HG02885 (cell line): ENCODE results near the gene POLD1.
"Not testable (repeated sequence)": the region's sequence is repeated elsewhere in the genome, so short reads cannot be mapped to it uniquely, and the experiment has no call there.

Source experiments
- ATAC-seq: cut with Tn5 transposase; IDR thresholded peaks from one replicate; pipeline ENCODE4 v1.9.1; 2021; ENCODE audit warnings: mild to moderate bottlenecking; ENCODE audit not compliant: unreplicated experiment, poor library complexity

POLD1 gene

DNA sequence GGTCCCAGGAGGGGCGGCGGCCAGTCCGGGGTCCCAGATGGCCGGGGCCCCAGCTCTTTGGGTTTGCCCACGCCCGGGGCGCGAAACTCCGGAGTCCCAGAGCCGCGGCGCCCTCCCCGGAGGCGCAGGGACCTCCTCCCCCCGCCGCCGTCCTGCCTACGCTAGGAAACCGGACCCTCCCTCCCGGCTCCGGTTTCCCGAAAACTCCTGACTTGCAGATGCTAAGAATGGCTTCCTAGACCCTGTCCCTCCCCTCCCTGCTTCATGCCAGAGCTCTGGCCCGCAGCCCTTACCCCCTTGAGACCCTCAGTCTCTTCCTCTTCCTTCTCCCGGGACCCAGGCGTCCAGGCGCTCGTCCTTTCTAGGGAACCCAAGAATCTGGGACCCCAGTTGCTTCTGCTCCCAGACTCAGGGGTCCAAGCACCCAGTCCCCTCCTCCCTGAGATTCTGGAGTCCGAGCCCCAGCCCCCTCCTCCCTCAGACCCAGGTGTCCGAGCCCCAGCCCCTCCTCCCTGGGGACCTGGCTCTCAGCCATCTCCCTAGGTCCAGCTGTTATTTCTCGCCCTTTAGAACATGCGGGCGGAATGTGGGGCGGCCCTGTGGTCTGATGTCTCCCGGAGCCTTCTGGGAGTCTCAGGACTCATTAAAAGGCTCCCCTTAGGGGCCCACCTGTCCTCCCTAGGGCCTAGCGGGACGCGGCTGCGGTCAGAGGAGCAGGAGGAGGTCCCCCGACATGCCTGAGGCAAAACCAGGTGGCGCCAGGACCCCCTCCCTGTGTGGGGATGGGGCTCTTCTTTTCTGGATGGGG lies 48.3 kb downstream of the POLD1 start, which contains the start of gene MYBPC2:
MYBPC2 (plus strand) TSS at position 672 of the 808 bp plus-strand sequence; CDS start at position 734, 62 bp downstream.
- no peak for ATAC-seq

DNA sequence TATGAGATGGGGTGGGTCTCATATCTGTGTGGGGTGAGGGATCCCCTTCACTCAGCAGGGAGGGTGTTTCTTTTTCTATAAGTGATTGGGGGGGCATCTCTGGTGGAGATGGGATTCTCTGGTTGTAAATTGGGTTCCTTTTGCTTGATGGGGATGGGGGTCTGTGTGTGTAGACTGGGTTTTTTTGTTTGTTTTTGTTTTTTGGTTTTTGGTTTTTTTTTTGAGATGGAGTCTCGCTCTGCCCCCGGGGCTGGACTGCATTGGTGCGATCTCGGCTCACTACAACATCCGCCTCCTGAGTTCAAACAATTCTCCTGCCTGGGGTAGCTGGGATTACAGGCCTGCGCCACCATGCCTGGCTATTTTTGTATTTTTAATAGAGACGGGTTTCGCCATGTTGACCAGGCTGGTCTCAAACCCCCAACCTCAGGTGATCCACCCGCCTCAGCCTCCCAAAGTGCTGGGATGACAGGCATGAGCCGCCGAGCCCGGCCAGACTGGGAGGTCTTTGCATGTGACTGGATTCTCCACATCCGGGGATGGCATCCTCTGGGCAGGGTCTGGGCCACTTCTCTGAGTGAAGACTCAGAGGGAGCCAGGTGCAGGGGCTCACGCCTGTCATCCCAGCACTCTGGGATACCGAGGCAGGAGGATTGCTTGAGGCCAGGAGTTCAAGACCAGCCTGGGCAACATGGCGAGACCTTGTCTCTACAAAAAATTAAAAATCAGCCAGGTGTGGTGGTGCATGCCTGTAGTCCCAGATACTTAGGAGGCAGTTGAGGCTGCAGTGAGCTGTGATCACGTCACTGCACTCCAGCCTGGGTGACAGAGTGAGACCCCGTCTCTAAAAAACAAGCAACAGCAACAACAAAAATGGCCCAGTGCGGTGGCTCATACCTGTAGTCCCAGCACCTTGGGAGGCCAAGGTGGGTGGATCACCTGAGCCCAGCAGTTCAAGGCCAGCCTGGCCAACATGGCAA lies 49.3 kb downstream of the POLD1 start:
- no peak for ATAC-seq

DNA sequence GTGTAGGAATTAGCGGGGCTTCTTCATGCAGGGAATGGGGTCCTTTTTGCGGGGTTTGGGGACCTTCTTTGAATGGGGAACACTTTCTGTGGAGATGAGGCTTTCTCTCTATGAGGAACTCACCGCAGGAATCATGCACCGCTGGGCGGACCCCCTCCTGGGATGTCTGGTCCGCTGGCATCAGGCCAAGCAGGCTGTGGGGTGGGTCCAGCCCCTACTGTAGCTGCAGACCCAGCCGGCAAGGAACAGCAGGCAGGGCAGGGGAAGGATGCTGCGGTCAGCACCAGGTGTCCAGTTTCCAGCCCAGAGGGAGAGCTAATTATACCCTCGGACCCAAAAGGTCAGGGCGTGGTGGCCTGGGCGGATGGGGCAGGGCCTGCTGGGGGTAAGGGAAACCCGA lies 50.4 kb downstream of the POLD1 start:
- no peak for ATAC-seq

DNA sequence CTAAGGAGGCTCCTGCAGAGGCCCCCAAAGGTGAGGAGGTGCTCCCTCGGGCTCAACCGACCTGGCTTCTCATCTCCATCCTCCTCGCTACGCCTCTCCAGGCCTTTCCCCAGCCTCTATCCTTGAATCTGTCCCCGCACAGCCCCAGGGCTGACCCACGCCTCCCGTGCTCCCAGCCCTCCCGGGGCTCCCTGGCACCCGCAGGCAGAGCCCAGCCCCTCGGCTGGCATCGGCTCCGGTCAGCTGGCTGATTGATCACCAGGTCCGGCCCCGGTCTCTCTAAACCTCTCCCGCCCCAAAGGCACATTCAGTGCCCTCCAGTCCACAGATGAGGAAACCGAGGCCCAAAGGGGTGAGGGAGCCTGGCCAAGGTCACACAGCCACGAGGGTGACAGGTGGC lies 51.1 kb downstream of the POLD1 start:
- ATAC-seq: no peak

DNA sequence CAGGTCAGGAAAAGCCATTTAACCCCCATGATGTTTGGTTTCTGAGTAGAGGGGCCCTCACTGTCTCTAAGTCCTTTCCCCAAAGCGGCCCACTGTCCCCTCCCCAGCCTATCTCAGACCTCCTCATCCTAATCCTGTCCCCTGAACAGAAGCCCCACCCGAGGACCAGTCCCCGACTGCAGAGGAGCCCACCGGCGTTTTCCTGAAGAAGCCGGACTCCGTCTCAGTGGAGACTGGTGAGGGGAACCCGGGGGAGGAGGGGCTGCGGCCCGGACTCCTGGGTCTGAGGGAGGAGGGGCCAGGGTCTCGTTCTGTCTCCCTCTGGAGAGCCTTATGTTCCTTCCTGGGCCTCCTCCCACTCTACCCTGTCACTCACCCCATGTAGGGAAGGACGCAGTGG lies 51.5 kb downstream of the POLD1 start:
- ATAC-seq: no peak

DNA sequence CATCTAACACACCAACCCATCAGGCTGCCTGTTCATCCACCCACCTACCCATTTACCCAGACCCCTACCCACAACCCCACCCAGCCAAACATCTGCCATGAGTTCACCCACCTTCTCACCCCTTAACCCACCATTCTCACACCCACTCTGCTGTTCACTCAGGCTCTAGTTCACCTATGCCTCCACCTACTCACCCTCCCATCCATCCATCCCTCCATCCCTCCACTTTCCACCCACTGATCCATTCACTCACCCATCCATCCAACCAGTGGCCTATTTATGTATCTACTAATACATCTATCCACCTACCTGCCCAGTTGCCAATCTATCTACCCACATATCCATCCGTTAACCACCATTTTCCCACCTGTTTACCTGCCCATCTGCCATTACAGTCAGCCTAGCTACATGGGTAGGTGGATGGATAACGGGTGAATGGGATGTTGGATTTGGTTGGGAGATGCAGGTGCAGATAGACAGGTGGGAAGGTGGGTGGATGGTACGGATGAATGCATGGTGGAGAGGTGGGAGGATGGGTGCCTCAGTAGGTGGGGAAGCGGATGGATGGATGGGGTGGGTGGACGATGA lies 53.8 kb downstream of the POLD1 start:
- no peak for ATAC-seq

DNA sequence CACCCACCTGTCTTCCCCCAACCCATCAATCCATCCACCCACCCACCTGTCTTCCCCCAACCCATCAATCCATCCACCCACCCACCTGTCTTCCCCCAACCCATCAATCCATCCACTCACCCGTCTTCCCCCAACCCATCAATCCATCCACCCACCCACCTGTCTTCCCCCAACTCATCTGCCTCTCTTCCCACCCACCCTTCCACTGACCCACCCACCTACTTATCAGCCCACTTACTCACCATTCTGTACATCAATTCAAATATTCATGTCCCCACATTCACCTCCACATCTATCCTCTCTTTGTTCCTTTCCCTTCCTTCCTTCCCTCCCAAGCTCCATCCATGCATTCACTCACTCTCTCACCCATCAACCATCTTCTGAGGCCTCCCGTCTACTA lies 55.0 kb downstream of the POLD1 start:
- not testable (repeated sequence) for ATAC-seq

DNA sequence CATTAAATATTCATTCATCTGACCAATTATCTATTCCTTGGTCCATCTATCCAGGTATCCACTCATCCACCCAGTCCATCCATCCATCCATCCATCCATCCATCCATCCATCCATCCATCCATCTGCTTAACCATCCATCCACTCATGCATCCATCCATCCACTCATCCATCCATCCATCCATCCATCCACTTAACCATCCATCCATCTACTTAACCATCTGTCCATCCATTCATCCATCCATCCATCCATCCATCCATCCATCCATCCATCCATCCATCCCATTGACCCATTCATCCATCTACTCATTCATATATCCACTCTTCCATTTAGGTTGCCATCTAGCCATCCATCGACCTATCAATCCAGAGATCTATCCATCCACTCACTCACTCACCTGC lies 59.9 kb downstream of the POLD1 start:
- ATAC-seq: no peak

DNA sequence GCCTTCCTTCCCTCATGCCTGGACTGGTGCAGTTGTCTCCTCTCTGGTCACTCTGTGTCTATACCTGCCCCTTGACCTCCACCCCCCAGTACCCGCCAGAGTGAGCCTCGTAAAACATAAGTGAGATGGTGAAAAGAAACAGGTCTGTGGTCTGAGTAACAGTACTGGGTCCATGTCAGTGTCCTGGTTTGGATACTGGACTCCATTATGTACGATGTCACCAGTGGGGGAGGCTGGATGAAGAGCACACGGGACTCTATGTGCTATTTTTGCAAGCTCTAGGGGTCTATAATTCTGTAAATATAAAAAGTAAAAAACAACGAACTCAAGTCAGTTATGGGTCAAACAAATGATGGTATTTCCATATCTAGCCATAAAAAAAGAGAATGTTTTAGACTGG lies 62.9 kb downstream of the POLD1 start:
- ATAC-seq: no peak

DNA sequence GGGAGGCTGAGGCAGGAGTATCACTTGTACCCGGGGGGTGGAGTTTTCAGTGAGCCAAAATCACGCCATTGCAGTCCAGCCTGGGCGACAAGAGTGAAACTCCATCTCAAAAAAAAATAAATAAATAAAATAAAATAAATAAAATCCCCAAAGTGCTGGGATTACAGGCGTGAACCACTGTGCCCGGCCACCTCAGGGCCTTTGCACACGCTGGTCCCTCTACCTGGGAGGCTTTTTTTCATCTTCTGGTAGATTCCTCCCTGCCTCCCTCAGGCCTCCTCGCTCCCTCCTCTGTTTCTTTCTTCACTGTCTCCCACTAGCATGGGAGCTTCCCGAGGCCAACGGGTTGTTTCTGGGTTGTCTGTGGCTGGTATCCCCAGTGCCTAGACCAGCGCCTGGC lies 63.6 kb downstream of the POLD1 start:
- ATAC-seq: no peak

DNA sequence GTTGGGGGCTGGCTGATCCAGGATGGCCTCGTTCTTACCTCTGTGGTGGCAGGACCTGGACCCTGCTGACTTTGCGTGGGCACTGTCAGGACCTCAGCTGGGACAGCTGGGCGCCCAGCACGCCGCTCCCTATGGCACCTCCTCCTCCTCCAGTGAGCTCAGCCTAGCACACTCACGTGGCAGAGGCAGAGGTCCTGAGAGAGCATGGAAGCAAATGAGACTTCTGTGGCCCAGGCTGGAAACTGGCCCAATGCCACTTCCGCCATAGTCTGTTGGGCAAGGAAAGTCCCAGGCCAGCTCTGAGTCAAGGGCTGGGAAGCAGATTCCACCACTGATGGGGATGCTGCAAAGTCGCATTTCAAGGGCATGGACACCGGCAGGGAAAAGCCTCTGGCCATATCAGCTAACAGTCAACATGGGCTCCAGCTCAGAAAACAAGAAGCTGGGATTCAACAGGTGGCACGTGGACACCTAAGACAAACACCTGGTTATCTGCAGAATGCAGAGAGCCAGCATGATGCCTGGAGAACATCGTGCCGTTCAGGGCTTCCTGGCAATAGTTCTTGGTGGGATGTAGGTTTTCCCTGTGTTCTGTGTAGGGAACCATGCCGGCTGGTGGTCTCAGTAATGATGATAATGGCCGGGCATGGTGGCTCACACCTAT lies 65.2 kb downstream of the POLD1 start:
- no peak for ATAC-seq

DNA sequence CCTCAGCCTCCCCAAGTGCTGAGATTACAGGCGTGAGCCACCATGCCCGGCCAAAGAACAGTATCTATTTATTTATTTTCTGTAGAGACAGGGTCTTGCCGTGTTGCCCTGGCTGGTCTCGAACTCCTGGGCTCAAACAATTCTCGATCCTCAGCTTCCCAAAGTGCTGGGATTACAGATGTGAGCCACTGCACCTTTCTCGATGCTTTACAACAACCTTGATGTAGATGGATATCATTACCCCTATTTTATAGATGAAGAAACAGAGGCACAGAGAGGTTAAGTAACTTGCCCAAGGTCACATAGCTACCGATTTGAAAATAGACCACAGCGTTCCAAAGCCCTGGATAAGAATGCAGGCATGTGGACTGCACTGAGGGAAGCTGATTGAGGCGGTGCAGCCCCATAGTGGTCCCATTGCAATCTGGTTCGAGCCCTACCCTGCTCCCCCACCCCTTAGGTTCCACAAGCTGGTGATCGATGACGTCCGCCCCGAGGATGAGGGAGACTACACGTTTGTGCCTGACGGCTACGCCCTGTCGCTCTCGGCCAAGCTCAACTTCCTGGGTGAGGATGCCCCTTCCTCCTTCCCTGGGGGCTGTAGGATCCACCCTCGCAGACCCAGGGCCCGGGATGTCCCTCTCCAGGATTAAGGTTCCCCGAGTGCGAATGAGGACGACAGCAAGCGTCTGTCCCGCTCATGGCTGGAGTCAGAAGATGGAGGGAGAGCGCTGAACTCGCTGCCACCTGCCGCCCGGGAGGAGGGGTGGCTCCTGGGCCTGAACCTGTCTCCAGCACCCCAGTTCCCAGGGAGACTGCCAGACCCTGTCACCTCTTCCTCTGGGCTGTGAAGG lies 66.4 kb downstream of the POLD1 start:
- no peak for ATAC-seq

DNA sequence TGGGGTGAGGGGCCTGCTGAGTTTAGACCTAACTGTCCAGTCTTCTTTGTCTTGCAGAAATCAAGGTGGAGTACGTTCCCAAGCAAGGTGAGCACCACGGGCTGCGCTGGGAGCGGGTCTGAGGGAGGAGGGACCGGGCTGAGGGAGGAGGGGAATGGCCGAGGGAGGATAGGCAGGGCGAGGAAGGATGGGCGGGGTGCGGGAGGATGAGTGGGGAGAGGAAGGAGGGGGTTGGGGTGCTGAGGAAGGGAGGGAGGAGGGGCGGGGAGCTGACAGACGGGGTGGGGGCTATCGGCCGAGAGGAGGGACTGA lies 67.0 kb downstream of the POLD1 start:
- ATAC-seq: no peak

DNA sequence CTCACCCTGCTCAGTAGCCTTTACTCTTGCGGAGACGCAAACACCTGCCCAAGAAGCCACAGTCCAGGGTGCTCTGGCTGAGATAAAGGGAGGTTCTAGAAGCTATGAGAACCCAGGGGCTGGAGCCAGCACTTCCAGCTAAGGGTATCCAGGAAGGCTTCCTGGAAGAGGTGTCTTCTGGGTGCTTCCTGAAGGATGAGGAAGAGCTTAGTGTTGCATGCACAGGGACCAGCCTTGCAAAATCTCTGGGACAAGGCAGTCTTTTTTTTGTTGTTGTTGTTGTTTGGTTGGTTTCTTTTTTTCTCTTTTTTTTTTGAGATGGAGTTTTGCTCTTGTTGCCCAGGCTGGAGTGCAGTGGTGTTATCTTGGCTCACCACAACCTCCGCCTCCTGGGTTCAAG lies 69.1 kb downstream of the POLD1 start:
- no peak for ATAC-seq

DNA sequence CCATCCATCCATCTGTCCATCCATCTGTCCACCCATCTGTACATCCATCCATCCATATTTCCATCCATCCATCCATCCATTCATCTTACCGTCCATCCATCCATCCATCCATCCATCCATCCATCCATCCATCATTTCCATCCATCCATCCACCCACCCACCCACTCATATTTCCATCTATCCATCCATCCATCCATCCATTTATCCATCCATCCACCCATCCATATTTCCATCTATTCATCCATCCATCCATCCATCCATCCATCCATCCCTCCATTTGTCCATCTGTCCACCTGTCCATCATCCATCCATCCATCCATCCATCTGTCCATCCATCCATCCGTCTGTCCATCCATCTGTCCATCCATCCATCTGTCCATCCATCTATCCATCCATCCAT lies 71.8 kb downstream of the POLD1 start:
- ATAC-seq: no peak

DNA sequence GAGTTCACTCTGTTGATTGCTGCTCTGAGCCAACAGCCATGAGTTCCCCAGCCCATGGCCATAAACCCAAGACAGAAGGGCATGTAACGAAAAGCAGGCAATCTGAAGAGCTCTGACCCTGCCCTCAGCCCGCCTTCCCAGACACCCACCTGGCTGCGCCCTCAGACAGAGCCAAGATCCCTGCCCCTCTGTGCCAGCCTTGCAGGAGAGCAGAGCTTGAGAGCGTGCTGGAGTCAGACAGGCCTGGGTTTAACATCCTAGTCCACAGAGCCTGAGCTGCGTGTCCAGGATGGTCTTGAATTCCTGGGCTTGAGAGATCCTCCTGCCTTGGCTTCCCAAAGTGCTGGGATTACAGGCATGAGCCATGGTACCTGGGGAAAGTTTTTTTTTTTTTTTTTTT lies 73.2 kb downstream of the POLD1 start:
- no peak for ATAC-seq

DNA sequence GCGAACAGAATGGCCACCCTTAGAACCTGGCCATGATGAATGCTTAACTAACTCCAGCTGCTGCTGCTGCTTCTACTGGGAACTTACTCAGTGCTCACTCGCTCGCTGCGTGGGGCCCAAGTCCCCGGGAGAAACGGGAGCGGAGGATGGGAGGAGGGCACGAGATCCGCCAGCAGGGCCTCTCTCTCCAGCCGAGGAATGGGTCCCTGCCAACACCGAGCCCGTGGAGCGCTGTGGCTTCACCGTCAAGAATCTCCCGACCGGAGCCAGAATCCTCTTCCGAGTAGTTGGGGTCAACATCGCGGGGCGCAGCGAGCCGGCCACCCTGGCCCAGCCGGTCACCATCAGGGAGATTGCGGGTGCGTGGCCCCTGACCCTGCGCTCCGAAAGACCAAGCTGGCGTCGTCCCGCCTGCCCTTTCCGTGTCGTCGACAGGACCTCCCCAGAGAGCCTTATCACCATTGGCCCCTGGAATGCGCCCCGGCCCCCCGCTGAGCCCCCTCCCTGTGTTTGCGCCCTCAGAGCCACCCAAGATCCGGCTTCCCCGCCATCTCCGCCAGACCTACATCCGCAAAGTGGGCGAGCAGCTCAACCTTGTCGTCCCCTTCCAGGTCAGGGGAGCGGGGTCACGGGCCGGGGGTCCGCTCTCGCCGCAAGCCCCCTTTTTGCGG lies 74.4 kb downstream of the POLD1 start:
- ATAC-seq: no peak

DNA sequence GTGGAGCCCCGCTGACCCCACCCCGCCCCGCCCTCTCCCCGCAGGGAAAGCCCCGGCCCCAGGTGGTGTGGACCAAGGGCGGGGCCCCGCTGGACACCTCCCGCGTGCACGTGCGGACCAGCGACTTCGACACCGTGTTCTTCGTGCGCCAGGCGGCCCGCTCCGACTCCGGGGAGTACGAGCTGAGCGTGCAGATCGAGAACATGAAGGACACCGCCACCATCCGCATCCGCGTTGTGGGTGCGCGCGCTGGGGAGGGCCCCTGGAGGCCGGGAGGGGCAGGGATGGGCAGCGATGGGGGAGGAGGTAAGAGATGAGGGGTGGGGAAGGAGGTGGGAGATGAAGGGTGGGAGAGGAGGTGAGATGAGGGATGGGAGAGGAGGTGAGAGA lies 74.9 kb downstream of the POLD1 start:
- ATAC-seq: no peak

DNA sequence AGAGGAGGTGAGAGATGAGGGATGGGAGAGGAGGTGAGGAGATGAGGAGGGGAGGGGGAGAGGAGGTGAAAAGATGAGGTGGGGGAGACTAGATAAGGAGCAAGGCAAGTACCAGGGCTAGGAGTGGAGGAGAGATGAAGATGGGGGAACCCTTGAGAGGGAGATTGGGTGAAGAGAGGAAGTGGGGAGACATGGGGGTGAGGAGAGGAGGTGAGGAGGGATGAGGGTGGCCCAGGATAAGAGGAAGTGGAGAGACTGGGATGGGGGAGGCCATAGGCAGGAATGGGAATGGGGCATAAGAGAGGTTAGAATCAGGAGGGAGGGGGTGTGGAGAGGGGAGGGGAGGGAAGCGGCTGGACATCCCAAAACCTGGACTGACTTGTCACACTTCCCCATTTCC lies 75.5 kb downstream of the POLD1 start:
- no peak for ATAC-seq
